Stomach (tissue), 4 donors: ENCODE results near the gene TNRC6B.

ENCODE experiments used
- POLR2AphosphoS5 ChIP-seq, 3 donors: sonication (generic); formaldehyde crosslinking; IDR thresholded peaks; one replicate each; pipeline ENCODE4 v1.6.1; 2016; ENCODE audit warnings: antibody characterized with exemption in 3 of 3
- TF ChIP-seq, protein P1 (sequence below), 7 experiments: fragments of 450-650 bp in 4 of 7; fragments of 200-600 bp in 3 of 7; sonication (generic) in 3 of 7; IDR thresholded peaks; one replicate each; pipeline ENCODE4 v1.5.1; 2016 to 2019; ENCODE audit warnings: antibody characterized with exemption in 7 of 7, control low read depth in 2 of 7, mild to moderate bottlenecking in 1 of 7

DNA sequence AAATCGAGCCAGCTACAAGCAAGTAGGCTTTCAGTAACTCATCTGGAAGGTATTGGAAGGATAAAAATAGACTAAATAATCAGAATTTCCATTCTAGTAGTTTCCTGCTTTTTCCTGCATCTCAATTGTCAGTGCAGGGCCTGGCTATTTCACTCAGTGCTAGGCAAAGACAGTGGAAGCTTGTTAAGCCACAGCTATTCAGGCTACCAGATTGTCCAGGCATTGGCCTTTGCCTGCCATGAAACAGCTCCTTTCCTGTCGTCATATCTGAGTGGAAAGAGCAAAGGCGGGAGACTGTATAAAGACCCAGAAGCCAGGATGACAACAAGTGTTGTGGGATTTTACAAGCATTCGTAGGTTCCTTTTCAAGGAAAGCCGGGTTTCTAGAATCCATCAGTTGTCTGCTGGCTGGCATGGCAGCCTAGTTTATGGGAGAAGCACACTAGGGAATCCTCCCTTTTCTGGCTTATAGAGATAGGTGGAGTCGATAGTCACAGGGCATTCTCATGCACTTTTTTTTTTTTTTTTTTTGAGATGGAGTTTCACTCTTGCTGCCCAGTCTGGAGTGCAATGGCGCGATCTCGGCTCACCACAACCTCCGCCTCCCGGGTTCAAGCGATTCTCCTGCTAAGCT is 2.0 kb upstream of the TNRC6B start:
- TF ChIP-seq, protein P1, sequence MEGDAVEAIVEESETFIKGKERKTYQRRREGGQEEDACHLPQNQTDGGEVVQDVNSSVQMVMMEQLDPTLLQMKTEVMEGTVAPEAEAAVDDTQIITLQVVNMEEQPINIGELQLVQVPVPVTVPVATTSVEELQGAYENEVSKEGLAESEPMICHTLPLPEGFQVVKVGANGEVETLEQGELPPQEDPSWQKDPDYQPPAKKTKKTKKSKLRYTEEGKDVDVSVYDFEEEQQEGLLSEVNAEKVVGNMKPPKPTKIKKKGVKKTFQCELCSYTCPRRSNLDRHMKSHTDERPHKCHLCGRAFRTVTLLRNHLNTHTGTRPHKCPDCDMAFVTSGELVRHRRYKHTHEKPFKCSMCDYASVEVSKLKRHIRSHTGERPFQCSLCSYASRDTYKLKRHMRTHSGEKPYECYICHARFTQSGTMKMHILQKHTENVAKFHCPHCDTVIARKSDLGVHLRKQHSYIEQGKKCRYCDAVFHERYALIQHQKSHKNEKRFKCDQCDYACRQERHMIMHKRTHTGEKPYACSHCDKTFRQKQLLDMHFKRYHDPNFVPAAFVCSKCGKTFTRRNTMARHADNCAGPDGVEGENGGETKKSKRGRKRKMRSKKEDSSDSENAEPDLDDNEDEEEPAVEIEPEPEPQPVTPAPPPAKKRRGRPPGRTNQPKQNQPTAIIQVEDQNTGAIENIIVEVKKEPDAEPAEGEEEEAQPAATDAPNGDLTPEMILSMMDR (IDR thresholded peaks at IDR 0.05), result no peak
- no peak for TF ChIP-seq POLR2AphosphoS5 (IDR thresholded peaks at IDR 0.05)
